H9 (cell line): Measurements from ENCODE around the gene RASIP1. TPM values are rescaled to one million over a fixed set of nuclear protein-coding genes. Genes with fewer than 3 reads are reported as not detected.
"Not testable (repeated sequence)": the region's sequence is repeated elsewhere in the genome, so short reads cannot be mapped to it uniquely, and the experiment has no call there.

Experiments used
- DNase-seq: peaks from one replicate; pipeline ENCODE4 v3.0.0-alpha.2; 2017
- H2AFZ ChIP-seq: one replicate; pipeline ENCODE4 v1.6.1; 2013; ENCODE audit warnings: mild to moderate bottlenecking, low read length, control low read depth, moderate library complexity
- H2AK5ac ChIP-seq: 2 replicates; pipeline ENCODE4 v1.6.1; 2013; ENCODE audit warnings: low read length, control low read depth, mixed read lengths; ENCODE audit not compliant: insufficient read length
- H2BK120ac ChIP-seq: one replicate; pipeline ENCODE4 v1.6.1; 2013; ENCODE audit warnings: low read depth, mild to moderate bottlenecking, low read length, control low read depth, inconsistent platforms; ENCODE audit not compliant: poor library complexity, severe bottlenecking
- H2BK12ac ChIP-seq: 2 replicates; pipeline ENCODE4 v1.6.1; 2013; ENCODE audit warnings: low read length, control low read depth, mixed read lengths, low read depth; ENCODE audit not compliant: insufficient read length
- H2BK15ac ChIP-seq: 2 replicates; pipeline ENCODE4 v1.6.1; 2013; ENCODE audit warnings: low read depth, low read length, control low read depth
- H2BK20ac ChIP-seq: one replicate; pipeline ENCODE4 v1.6.1; 2013; ENCODE audit warnings: low read depth, mild to moderate bottlenecking, low read length, control low read depth, inconsistent platforms; ENCODE audit not compliant: poor library complexity, severe bottlenecking
- H2BK5ac ChIP-seq: 2 replicates; pipeline ENCODE4 v1.6.1; 2013; ENCODE audit warnings: low read length, control low read depth, mixed read lengths; ENCODE audit not compliant: insufficient read length
- H3K14ac ChIP-seq: 2 replicates; pipeline ENCODE4 v1.6.1; 2013; ENCODE audit warnings: low read length, control low read depth; ENCODE audit not compliant: insufficient read depth
- H3K18ac ChIP-seq: 2 replicates; pipeline ENCODE4 v1.6.1; 2013; ENCODE audit warnings: low read depth, mild to moderate bottlenecking, mixed read lengths, low read length, control low read depth; ENCODE audit not compliant: insufficient read length
- H3K23ac ChIP-seq: 2 replicates; pipeline ENCODE4 v1.6.1; 2013; ENCODE audit warnings: low read length, control low read depth, mixed read lengths, low read depth; ENCODE audit not compliant: insufficient read length
- H3K23me2 ChIP-seq: 2 replicates; pipeline ENCODE4 v1.6.1; 2013; ENCODE audit warnings: low read depth, mild to moderate bottlenecking, mixed read lengths, low read length, control low read depth; ENCODE audit not compliant: insufficient read length, poor library complexity, severe bottlenecking
- H3K27ac ChIP-seq: 2 replicates; pipeline ENCODE4 v1.5.1; 2013; ENCODE audit warnings: low read length, control low read depth, mixed read lengths, low read depth; ENCODE audit not compliant: insufficient read length
- H3K27me3 ChIP-seq: 2 replicates; pipeline ENCODE4 v1.6.1; 2013; ENCODE audit warnings: low read length, control low read depth, inconsistent platforms; ENCODE audit not compliant: insufficient read depth
- H3K4ac ChIP-seq: 2 replicates; pipeline ENCODE4 v1.6.1; 2013; ENCODE audit warnings: low read depth, mild to moderate bottlenecking, control low read depth, inconsistent platforms, low read length, moderate library complexity
- H3K4me1 ChIP-seq: 2 replicates; pipeline ENCODE4 v1.6.1; 2013; ENCODE audit warnings: low read length, control low read depth, inconsistent platforms; ENCODE audit not compliant: insufficient read depth
- H3K4me2 ChIP-seq: 2 replicates; pipeline ENCODE4 v1.6.1; 2013; ENCODE audit warnings: low read length, control low read depth, mixed read lengths; ENCODE audit not compliant: insufficient read length, insufficient read depth
- H3K56ac ChIP-seq: 2 replicates; pipeline ENCODE4 v1.6.1; 2013; ENCODE audit warnings: low read depth, mild to moderate bottlenecking, mixed read lengths, low read length, control low read depth; ENCODE audit not compliant: insufficient read length
- H3K79me1 ChIP-seq: 2 replicates; pipeline ENCODE4 v1.6.1; 2013; ENCODE audit warnings: low read depth, mild to moderate bottlenecking, moderate library complexity, low read length, control low read depth, inconsistent platforms; ENCODE audit not compliant: insufficient read depth, poor library complexity, severe bottlenecking
- H3K79me2 ChIP-seq: 2 replicates; pipeline ENCODE4 v1.6.1; 2013; ENCODE audit warnings: low read length, control low read depth, inconsistent platforms; ENCODE audit not compliant: insufficient read depth
- H3K9ac ChIP-seq: 2 replicates; pipeline ENCODE4 v1.6.1; 2013; ENCODE audit warnings: low read length, control low read depth, mixed read lengths; ENCODE audit not compliant: insufficient read length; ENCODE audit errors: extremely low read depth
- H3K9me3 ChIP-seq: one replicate; pipeline ENCODE4 v1.6.1; 2013; ENCODE audit warnings: low read depth, low read length, inconsistent platforms; ENCODE audit not compliant: control insufficient read depth
- H3T11ph ChIP-seq: one replicate; pipeline ENCODE4 v1.6.1; 2013; ENCODE audit warnings: mild to moderate bottlenecking, low read length, control low read depth, inconsistent platforms
- H4K20me1 ChIP-seq: one replicate; pipeline ENCODE4 v1.6.1; 2013; ENCODE audit not compliant: control insufficient read depth, insufficient read length, insufficient read depth
- H4K5ac ChIP-seq: 2 replicates; pipeline ENCODE4 v1.6.1; 2013; ENCODE audit warnings: low read depth, mild to moderate bottlenecking, mixed read lengths, low read length, control low read depth; ENCODE audit not compliant: insufficient read length
- H4K8ac ChIP-seq: replicated peaks from 2 replicates; pipeline ENCODE4 v1.6.1; 2013; ENCODE audit warnings: low read length, control low read depth, mixed read lengths, low read depth; ENCODE audit not compliant: insufficient read length
- H4K91ac ChIP-seq: 2 replicates; pipeline ENCODE4 v1.6.1; 2013; ENCODE audit warnings: low read depth, mild to moderate bottlenecking, moderate library complexity, mixed read lengths, low read length, control low read depth; ENCODE audit not compliant: insufficient read length
- H3K27ac Mint-ChIP-seq, 3 experiments: 2 replicates in 2 of 3; 3 replicates in 1 of 3; pipeline ENCODE4 v1.8.0; 2020 to 2021; ENCODE audit warnings: mixed read lengths in 3 of 3, mild to moderate bottlenecking in 1 of 3, moderate library complexity in 1 of 3
- H3K27me3 Mint-ChIP-seq: 2 replicates; pipeline ENCODE4 v1.8.0; 2021; ENCODE audit warnings: low read depth, mild to moderate bottlenecking, moderate library complexity, mixed read lengths
- H3K36me3 Mint-ChIP-seq, 3 experiments: 2 replicates in 2 of 3; 3 replicates in 1 of 3; pipeline ENCODE4 v1.8.0; 2020 to 2021; ENCODE audit warnings: low read depth in 3 of 3, mixed read lengths in 3 of 3; ENCODE audit not compliant: insufficient read depth in 1 of 3
- H3K4me1 Mint-ChIP-seq, 2 experiments: 2 replicates each; pipeline ENCODE4 v1.8.0; 2020; ENCODE audit warnings: mixed read lengths in 2 of 2
- H3K4me3 Mint-ChIP-seq, 2 experiments: 2 replicates in 1 of 2; 3 replicates in 1 of 2; pipeline ENCODE4 v1.8.0; 2020 to 2021; ENCODE audit warnings: mild to moderate bottlenecking in 2 of 2, mixed read lengths in 2 of 2, moderate library complexity in 1 of 2
- H3K9me3 Mint-ChIP-seq, 2 experiments: 2 replicates in 1 of 2; 3 replicates in 1 of 2; pipeline ENCODE4 v1.8.0; 2020; ENCODE audit warnings: mild to moderate bottlenecking in 2 of 2, mixed read lengths in 2 of 2, moderate library complexity in 1 of 2
- CTCF ChIP-seq: fragments of 200-600 bp; sonication (generic); conservative IDR thresholded peaks from 3 replicates; pipeline ENCODE4 v1.8.0; 2021; ENCODE audit warnings: antibody characterized with exemption, mild to moderate bottlenecking
- WGBS: extraction: QIAGEN DNeasy Blood & Tissue Kit; methylation state at CpG from one replicate; pipeline ENCODE4 v1.1.7; 2013; ENCODE audit warnings: missing lambda C conversion rate, low lambda C conversion rate, mixed read lengths; ENCODE audit not compliant: insufficient read length; ENCODE audit errors: extremely low coverage; 5-methylcytosine and 5-hydroxymethylcytosine counted together
- total RNA-seq: library from RNA; stranded (reverse); gene quantifications from 2 replicates; pipeline ENCODE4 v1.2.1, GENCODE V29; 2021

RASIP1 gene
- total RNA-seq, 1 experiment from 2014 or later = 2.4 TPM

GRCh38 chr19:48718711-48719231 is 21.6 kb downstream of the RASIP1 start:
- peak; percentile 33 for DNase-seq
- H2BK12ac ChIP-seq = no peak overlapping the region
- no peak for TF ChIP-seq CTCF
- H3K9me3 ChIP-seq = no peaks in the 10 kb centered on the region
- H4K8ac ChIP-seq = no peak overlapping the region
- Mint-ChIP-seq H3K36me3 (no peaks in the 10 kb centered on the region), H3K27ac (peak overlapping the region in 1 of 3 experiments; percentile 81; a peak in 2 of 7 replicates), H3K27me3 (no peaks in the 10 kb centered on the region; the same call in 1 of the 2 replicates), H3K9me3 (no peaks in the 10 kb centered on the region), H3K4me1 (peaks cover 32 to 46% of the 10 kb centered on the region in 2 experiments), H3K4me3 (peak overlapping the region in 1 of 2 experiments; percentile 47; a peak in 3 of 5 replicates)
- H3K23me2 ChIP-seq = peaks cover 8% of the 10 kb centered on the region
- H4K20me1 ChIP-seq = no peaks in the 10 kb centered on the region
- H3K4ac ChIP-seq = no peak overlapping the region
- H4K91ac ChIP-seq = no peak overlapping the region
- no peak overlapping the region for H3K56ac ChIP-seq
- H3K27ac ChIP-seq = no peak overlapping the region
- H2BK20ac ChIP-seq = no peak overlapping the region
- no peaks in the 10 kb centered on the region; the same call in 1 of the 2 replicates for H3K4me1 ChIP-seq
- H4K5ac ChIP-seq = no peak overlapping the region
- H3T11ph ChIP-seq = no peak overlapping the region
- H3K4me2 ChIP-seq = no peak overlapping the region
- no CpG with 5 or more reads among the region's 15 CpGs for WGBS
- H2BK15ac ChIP-seq = no peak overlapping the region
- no peaks in the 10 kb centered on the region for H3K79me1 ChIP-seq
- H2AK5ac ChIP-seq = no peak overlapping the region
- H3K9ac ChIP-seq = no peak overlapping the region
- H3K14ac ChIP-seq = peak overlapping the region; percentile 19
- no peak overlapping the region for H2AFZ ChIP-seq
- no peaks in the 10 kb centered on the region for H3K27me3 ChIP-seq
- H3K23ac ChIP-seq = no peak overlapping the region
- H3K18ac ChIP-seq = no peak overlapping the region
- H2BK5ac ChIP-seq = no peak overlapping the region
- H3K79me2 ChIP-seq = no peaks in the 10 kb centered on the region
- H2BK120ac ChIP-seq = no peak overlapping the region

GRCh38 chr19:48718106-48718505 is 22.3 kb downstream of the RASIP1 start:
- H2AFZ ChIP-seq, H3K23ac ChIP-seq, H2AK5ac ChIP-seq, H4K20me1 ChIP-seq, H3K79me2 ChIP-seq, H3K9me3 ChIP-seq, H4K91ac ChIP-seq, H3K18ac ChIP-seq, DNase-seq, H3K9ac ChIP-seq, H2BK5ac ChIP-seq, H3T11ph ChIP-seq, H4K5ac ChIP-seq, H4K8ac ChIP-seq, H2BK12ac ChIP-seq, H3K36me3 Mint-ChIP-seq, H3K4me3 Mint-ChIP-seq, H3K4ac ChIP-seq, H3K14ac ChIP-seq, H2BK15ac ChIP-seq, H3K27me3 ChIP-seq, H3K27me3 Mint-ChIP-seq, H3K79me1 ChIP-seq, H3K9me3 Mint-ChIP-seq, H3K4me2 ChIP-seq, H3K56ac ChIP-seq, H3K27ac ChIP-seq, H2BK20ac ChIP-seq, H3K27ac Mint-ChIP-seq, H3K4me1 ChIP-seq, H2BK120ac ChIP-seq, H3K23me2 ChIP-seq: not testable (repeated sequence)
- peaks cover 33 to 46% of the 10 kb centered on the region in 2 experiments for H3K4me1 Mint-ChIP-seq
- no CpG with 5 or more reads among the region's 13 CpGs for WGBS
